ENCODE results near the gene MYMK.

The MYMK gene

DNA sequence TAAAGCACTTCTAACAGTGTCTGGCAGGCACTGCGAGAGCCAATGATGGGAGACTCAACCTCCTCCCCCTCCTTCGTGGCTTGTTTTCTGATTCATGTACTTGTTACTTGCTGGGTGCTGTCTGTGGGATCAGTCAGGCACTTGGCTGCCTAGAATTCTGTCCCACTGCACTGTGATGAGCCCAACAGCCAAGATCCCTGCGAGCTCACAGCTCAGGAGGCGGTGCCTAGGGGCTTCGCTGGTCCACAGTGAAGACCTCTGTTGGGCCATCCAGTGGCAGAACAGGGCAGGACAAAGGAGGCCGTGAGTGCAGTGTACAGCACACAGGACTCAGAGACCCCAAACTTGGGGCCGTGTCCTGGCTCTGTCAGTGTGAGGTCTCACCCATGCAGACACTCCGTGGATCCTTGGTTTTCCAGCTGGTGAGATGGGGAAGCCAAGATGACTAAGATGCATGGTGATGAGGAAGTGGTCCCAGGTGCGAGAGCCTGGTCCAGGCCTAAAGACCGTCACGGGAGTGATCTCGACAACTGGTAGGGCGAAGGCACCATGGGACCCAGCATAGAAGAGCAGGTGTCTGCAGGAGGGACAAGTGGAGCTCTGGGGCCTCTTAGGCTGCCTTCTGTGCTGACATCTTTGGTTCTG, 19.5 kb downstream of the MYMK start:
- no peak for DNase-seq (ENCODE audit: low read depth in 2 of 2)

DNA sequence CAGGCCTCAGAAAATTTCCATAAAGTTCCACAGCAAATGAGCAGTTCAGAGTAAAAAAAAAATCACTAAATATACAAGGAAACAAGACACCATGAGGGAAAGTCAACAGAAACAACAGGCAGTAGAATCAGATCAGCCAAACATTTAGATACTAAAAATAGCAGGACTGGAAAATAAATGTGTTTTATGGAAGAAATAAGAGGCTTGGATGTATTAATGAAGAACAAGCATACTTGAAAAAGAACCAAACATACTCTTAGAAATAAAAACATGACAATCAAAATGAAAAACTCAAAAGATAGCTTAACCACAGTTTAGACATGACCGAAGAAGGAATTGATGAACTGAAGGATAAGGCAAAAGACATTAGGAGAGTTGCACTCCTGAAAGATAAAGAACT, 22.6 kb downstream of the MYMK start:
- no peak for DNase-seq (ENCODE audit: low read depth in 2 of 2)

DNA sequence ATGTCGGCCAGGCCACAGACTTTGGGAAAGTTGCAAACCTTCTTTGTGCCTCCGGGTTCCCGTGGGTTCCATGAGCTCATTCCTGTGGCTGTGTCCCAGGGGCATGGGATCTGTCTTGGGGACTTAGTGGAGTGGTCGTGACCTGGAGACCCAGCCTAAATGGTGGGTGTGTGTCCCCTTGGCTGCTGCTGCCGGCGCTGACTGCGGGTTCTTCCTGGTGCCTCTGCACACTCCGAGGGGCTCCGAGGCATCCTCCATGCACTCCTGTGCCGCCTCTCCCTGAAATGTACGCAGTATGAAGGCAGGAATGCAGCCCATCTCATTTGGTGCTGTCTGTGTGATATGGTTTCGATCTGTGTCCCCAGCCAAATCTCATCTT, 24.9 kb downstream of the MYMK start:
- DNase-seq (ENCODE audit: low read depth in 2 of 2): no peak

DNA sequence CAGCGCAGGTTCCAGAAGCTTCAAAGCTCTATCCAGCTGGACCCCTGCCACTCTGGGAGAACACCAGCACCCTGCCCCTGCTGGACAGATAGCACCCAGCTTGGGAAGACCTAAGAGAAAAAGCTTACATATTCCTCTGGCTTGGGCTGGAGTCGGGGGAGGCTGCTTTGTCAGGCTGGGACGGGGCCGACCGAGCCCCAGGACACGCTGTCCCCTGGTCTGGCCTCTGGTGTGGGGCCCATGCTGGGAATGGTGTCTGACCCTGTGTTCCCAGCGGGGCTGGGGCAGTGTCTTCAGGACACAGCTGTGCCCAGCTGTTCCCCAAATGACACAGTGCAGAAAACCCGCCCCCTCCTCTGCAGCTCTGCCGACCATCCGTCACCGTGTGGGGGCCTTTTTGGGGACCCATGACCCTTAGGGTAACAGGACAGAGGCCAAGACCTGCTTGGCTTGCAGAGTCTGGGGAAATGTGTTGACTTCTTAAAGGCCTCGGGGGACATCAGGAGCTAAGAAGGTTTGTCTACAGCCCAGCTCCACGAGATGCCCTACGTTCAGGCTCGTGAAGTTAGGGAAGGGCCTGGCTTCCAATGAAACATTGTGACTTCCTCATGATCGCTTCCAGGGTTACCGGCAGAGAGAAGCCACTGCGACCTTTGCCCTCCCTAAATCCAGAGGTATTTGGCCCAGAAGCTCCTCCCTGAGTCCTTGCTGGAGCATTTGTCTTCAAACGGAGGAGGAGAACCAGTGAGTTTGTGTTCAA, 25.4 kb downstream of the MYMK start:
- no peak for DNase-seq (ENCODE audit: low read depth in 2 of 2)

DNA sequence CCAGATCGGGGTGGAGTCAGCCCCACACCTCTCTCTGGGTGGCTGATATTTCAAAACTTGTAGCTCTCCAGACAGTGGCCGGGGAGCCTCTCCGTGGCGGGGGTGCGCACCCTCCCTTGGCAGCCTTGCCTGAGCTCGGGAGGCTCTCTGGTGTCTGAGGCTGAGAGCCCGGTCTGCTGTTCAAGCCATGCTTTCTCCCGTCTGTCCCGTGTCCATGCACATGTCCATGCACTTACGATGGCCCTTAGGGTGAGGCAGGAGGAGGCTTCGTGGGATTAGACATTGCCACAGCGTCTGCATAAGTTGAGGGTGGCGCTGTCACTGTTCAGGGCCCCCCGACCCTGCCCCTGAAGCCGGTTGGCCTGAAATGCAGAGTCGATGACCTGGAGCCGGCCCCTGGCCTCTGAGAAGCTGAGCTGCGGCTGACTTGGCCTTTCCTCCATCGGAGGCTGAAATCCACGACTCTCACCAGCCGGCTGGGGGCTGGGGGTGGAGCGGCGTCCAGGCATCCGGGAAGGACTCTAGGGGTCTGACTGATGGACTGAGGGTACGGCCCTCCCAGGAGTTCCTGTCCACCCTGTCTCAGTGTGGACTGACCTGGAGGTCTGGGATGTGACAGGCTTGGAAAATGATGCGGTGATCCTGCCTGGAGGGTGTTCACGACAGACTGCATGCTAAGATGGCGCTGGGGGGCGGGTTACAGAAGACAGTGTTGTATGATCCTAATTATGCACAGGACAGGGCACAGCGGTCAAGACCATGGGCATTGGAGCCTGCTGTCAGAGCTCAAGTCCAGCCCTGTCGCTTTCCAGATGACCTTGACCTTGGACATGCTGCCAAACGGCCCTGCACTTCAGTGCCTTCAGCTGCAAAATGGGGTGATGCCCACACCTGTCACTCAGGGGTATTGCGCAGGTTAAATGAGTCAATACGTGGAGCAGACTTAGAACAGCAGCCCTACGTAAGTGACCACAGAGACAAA, 27.6 kb downstream of the MYMK start:
- no peak for DNase-seq (ENCODE audit: low read depth in 2 of 2)

DNA sequence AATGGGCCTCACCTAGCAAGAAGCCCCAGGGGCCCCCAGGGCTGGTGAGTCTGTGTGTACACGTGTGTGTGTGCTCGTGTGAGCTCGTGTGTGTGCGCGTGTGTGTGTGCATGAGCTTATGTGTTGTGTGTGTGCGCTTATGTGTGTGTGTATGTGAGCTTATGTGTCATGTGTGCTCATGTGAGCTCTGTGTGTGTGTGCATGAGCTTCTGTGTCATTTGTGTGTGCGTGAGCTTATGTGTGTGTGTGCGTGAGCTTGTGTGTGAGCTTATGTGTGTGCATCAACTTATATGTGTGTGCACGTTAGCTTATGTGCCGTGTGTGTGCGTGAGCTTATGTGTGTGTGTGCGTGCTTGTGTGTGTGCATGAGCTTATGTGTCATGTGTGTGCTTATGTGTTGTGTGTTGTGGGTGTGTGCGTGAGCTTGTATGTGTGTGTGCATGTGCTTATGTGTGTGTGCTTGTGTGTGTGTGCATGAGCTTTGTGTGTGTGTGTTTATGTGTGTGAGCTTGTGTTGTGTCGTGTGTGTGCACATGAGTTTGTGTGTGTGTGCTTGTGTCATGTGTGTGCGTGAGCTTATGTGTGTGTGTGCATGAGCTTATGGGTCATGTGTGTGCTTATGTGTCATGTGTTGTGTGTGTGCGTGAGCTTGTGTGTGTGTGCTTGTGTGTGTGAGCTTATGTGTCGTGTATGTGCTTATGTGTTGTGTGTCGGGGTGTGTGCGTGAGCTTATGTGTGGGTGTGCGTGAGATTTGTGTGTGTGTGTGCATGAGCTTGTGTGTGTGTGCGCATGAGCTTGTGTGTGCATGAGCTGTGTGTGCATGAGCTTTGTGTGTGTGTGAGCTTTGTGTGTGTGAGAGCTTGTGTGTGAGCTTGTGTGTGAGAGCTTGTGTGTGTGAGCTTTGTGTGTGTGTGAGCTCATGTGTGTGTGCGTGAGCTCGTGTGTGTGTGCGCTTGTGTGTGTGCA, 29.1 kb downstream of the MYMK start:
- DNase-seq (ENCODE audit: low read depth in 2 of 2): no peak

DNA sequence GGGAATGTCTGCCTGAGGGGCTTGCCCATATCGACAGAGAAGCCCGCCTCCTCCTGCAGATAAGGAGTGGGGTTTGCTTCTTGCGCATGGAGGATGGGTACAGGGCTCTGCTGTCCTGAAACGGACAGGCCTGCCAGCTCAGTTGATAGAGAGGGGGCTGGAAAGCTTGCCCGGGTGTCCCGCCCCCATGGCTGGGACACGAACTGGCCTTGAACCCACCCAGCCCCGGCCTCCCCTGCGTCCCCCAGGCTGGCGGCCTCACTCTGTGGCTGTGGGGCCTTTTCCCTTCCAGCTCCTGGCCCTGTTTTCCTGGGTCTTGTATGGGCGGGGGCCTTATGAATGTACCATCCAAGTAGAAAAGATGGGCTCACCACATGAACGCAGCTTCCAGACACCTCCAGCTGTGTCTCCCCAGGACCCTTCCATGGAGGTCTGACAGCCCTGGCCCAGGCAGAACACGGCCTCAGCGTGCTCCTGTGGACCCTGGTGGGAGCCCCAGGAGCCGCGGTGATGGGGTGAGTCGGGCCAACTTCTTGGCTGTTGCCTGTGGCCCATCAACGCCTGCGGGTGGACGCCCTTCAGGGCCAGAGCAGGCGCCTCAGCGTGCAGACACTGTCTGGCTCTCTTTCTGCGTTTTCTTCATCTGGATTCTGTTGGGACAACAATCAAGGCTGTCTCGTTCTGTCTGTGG, 30.0 kb downstream of the MYMK start:
- DNase-seq (ENCODE audit: low read depth in 2 of 2): no peak

DNA sequence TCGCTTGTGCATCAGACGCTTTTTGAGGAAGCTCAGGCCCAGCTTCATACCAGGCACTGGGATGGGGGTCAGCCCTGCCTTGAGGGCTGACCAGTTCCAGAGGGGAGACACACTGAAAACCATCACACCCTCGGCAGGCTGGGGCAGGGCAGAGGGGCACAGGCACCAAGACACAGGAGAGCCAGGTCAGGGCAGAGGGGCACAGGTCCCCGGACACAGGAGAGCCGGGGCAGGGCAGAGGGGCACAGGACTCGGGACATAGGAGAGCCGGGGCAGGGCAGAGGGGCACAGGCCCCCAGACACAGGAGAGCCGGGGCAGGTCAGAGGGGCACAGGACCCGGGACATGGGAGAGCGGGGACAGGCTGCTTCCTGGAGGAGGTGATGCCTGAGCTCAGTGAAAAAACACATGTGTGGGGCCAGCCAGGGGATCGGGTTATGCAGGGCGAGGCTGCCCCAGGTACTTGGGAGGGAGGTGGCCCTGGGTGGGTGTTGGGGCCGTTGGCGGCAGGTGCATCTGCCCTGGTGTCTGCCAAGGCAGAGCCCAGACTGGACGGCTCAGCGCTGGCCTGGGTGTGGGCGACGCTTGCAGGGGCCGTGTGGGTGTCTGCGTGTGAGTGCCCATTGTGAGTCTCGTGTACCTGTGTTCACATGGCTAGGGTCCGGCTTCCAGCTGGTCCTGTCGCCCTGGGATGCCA, 30.8 kb downstream of the MYMK start:
- no peak for DNase-seq (ENCODE audit: low read depth in 2 of 2)

DNA sequence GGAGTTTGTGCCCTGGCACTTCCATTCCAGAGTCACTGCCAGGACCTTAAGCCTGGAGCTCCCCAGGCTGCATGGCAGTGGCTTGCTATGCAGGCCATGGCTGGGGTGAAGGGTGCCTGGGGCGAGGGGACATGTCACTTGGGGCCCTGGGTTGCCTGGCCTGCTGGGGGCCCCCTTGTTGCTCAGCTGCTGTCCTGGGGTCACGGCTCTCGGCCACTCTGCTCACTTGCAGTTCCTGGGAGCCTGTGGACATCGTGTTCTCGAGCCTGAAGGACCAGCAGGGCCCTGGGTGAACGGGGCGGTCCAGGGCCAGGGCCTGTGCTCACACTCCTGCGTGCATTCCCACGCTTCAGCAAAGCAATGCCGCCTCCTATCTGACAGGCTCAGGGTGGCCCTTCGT, 31.3 kb downstream of the MYMK start:
- DNase-seq (ENCODE audit: low read depth in 2 of 2): no peak

DNA sequence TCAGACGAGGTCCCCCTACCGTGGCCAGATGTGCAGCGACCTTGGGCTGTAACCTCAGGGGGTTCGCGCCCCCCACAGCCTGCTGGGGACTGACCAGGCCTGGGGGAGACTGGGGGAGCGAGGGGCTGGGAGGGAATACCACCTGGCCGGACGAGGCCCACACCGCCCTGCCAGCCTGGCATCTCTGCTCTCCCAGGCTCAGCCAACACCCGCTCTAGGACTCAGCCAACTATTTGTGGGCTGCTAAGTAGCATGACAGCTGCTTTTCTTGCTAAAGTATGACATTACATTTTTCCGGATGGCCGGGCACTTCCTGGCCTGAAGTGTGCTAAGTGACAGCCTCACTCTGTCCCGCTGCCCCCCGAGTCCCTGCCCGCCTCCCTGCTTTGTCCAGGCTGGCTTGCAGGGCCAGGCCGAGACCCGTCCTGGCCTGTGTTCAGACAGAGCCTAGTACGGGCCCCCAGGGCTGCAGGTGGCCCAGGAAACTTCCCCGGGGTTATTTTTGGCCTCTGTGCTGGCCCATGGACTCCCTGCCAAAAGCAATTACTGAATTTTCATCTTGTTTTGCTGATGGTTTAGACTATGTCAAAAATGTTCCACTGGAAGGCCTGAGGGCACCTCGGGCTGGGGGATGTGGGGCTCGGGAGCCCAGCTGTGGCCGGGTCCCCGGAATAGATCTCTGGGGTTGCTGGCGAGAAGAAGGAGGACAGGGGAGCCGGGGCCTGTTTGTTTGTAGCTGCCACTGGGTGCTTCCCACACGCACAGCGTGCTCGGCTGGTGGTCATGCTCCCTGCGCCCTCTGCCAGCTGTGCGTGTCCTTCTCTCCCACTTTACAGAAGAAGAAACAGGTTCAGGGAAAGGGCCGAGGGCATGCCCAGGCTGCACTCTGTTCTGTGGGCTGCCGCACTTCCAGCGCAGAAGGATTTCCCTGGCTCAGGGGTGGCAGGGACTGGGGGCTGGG, 32.4 kb downstream of the MYMK start:
- no peak for DNase-seq (ENCODE audit: low read depth in 2 of 2)

DNA sequence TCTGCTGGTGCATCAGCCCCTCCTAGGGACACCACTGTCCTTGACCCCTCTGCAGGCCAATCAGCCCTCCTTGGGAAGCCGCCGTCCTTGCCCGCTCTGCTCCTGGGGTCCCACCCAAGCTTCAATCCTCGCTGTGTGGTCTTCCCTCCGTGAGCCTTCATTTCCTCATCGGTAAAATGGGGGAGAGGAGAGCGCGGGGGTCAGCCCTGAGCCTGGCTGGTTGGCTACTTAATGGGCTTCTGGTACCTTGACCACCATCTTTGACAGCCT, 33.2 kb downstream of the MYMK start:
- no peak for DNase-seq (ENCODE audit: low read depth in 2 of 2)

DNA sequence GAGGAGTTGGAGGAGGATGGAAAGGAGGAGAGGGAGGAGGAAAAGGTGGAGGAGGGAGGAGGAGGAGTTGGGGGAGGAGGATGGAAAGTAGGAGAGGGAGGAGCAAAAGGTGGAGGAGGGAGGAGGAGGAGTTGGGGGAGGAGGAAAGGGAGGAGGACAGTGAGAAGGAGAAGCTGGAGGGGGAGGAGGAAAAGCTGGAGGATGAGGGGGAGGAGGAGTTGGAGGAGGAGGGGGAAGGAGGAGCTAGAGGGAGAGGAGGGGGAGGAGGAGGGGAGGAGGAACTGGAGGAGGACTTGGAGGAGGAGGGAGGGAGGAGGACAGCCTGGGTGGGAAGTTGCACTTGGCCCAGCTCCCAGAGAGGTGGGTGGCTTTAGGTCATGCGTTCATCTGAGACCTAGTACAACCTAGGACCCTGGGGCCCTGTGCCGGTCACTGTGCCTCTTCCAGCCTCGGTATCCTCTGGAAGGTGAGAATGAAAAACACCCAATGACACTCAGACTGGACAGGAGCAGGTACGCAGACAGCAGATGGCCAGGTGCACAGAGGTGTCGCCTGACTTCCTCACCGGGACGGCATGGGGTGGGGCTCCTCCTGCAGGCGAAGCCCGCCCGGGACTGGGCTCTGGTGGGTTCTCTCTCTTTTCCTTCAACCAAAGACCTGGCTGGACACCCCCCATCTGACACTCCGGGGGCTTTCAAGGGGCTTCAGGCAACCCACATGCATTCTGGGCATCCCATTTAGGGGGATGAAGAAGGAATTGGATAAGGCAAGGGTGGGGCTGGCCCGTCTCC, 33.7 kb downstream of the MYMK start:
- DNase-seq (ENCODE audit: low read depth in 2 of 2): no peak

DNA sequence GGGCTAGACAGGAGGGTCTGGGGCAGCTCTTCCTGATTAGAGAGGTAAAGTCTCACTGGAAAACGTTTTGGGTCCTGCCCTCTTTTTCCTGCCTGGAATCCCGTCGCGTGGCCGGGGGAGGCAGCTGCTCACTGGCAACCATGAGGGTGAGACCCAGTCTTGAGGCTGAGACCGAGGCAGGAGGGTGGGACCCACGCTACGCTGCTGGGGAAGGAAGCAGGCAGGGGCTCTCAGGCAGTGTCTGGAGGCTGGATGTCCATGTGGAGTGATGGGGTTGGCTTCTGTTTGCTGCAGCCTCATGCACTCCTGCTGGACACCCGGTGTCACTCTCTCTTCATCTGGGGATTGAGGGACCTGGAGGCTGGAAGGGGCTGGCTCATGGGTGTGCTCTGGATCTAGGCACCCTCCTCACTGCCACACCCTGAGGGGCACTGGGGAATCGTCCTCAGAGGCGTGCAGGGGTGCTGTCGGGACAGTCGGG, 34.5 kb downstream of the MYMK start:
- DNase-seq (ENCODE audit: low read depth in 2 of 2): no peak

DNA sequence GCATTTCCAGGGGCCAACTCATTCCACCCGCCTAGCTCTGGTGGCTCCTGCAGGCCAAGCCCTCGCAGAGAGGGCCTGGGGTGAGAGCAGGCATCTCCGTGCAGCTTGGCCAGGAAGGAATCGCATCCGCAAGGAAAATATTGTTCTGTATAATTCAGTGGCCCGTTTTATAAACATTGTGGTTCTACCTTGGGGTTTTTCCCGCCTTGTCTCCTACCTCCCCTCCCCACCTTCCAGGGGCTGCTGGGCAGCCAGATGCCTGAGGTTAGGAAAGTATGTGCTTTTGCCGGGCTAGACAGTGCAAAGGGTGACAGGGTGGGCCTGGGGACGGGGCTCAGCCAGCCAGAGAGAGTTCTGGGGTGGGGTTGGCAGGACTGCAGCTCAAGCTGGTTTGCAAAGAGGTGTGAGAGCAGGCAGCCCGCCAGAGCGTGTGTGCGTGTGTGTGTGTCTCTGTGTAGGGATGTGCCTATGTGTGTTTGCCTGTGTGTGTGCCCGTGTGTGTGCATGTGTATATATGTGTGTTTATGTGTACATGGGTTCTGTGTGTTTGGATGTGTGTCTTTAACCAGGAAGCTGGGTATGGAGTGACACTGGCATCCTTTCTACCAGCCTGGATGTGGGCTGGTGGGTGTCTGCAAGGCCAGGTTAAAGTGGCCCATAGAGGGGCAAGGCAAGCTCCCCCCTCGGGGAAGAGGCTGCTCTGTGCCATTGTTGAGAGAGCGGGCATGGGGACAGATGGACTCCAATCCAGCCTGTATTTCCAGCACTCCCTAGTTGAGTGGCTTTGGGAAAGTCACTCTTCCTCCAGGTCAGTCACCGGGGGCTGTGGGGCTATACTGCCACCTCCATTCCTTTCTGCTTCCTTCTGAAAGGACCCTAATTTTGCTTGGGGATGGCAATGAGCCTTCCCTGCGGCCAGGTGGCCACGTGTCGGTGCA, 35.2 kb downstream of the MYMK start:
- DNase-seq (ENCODE audit: low read depth in 2 of 2): no peak

DNA sequence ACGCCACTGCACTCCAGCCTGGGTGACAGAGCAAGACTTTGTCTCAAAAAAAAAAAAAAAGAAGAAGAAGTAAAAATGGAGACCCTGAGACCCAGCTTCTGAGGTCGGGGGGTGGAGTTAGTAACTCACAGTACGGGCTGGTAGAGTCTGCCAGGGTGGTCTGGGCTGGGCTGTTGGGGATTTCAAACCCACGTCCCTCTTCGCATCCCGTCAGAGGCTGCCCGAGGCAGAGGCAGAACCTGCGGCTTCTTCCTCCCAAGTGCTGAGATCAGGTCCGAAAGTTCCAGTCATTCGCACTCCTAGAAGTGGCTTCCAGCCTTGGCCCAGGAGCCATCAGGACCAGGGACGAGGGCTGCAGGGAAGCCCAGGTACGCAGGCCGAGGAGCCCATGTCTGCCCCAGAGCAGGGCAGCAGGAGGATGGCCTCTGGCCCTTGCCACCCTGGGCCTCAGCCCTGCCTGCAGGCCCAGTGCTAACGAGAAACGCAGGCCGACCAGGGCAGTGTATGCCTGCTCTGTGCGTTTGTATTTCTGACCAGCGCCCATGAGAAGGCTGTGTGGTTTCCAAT, 36.0 kb downstream of the MYMK start:
- DNase-seq (ENCODE audit: low read depth in 2 of 2): no peak

DNA sequence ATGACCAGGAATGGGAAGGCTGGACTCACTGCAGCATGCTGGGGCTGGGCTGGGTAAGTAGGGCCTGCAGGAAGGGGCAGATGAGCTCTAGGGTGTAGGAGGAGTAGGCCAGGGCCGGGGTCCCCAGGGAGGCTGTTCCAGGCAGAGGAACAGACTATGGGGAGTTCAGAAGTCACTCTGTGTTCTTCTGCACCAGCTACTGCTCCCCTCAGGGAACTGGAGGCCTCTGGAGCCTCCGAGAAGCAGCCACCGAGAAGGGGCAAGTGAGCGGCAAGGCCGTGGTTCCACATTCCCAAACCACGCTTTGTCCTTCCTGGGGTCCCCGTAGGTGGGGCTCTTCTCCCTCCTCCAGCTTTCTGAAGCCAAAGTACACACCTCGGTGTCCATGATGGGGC, 37.4 kb downstream of the MYMK start:
- no peak for DNase-seq (ENCODE audit: low read depth in 2 of 2)

Data from activated CD4-positive, alpha-beta T cell treated with anti-CD3 and anti-CD28 coated beads for 24 hours (primary cell).